ENCODE measurements around the gene EYS. TPM values are rescaled to one million over a fixed set of nuclear protein-coding genes. Genes with fewer than 3 reads are reported as not detected.

The EYS gene
- total RNA-seq, 1 experiment from 2014 or later: not detected

DNA sequence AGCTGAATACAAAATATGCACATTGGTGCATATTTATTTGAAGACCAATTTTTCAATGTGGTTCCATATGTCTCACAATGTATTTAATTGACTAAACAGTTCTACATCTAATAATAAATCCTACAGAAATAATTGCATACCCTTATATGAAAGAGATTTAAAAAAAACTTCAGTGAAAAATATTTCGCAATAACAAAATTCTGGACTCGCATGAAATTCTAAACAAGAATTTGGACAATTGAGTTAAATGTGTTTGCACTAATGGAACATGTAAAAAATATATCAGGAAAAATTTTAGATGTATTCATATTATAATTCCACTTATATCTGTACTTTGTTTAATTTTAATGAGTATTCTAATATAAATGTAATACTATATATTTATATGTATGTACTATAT lies 1003.1 kb downstream of the EYS start:
- Histone ChIP-seq H3K27ac (ENCODE audit: low read depth, low read length) (no peak overlapping the region), H3K4me3 (replicated peaks in 1 of 2; ENCODE audit: low read depth in 1 of 2, low read length in 2 of 2) (no peak overlapping the region), H3K36me3 (ENCODE audit: control insufficient read depth in 1 of 2, insufficient read depth in 2 of 2, low read length in 2 of 2) (no peaks in the 10 kb centered on the region), H2AFZ (ENCODE audit: low read depth, low read length, poor library complexity, severe bottlenecking) (no peak overlapping the region), H3K4me1 (ENCODE audit: control insufficient read depth in 1 of 2, insufficient read depth in 2 of 2, low read length in 2 of 2) (no peaks in the 10 kb centered on the region), H4K20me1 (ENCODE audit: insufficient read depth) (no peaks in the 10 kb centered on the region), H3K9me3 (ENCODE audit: control insufficient read depth in 1 of 2, insufficient read depth in 1 of 2, low read depth in 1 of 2, low read length in 2 of 2) (peaks cover 0 to 11% of the 10 kb centered on the region in 2 experiments; a peak in 2 of 4 replicates), H3K9ac (ENCODE audit: low read length) (no peak overlapping the region), H3K9me2 (ENCODE audit: insufficient read depth) (no peaks in the 10 kb centered on the region), H3K79me2 (ENCODE audit: insufficient read depth, low read length) (no peaks in the 10 kb centered on the region), H3K27me3 (ENCODE audit: insufficient read depth, low read length) (no peaks in the 10 kb centered on the region), H3K4me2 (ENCODE audit: low read length) (no peak overlapping the region)
- BruUV-seq (replicated peaks): no TSS peak
- no peak for ATAC-seq
- ChIA-PET POLR2A (no interaction called here), CTCF (no interaction called here), RAD21 (ENCODE audit: low non-redundant PET in 1 of 2, low total read pairs in 2 of 2, uncharacterized antibody in 2 of 2, unreplicated experiment in 2 of 2) (no interaction called here)
- TF ChIP-seq YY1 (IDR thresholded peaks at IDR 0.05; ENCODE audit: extremely low read depth, insufficient replicate concordance, low read depth, low read length) (no peak), SP1 (IDR thresholded peaks at IDR 0.05; ENCODE audit: low read depth) (no peak), EGR1 (IDR thresholded peaks at IDR 0.05; ENCODE audit: low read depth) (no peak), POLR2A (IDR thresholded peaks at IDR 0.05; ENCODE audit: borderline replicate concordance, extremely low read depth, insufficient read depth, insufficient read length) (no peak), SIN3A (IDR thresholded peaks at IDR 0.05; ENCODE audit: low read depth) (no peak), EZH2 (IDR thresholded peaks at IDR 0.05) (no peak), JUND (IDR thresholded peaks at IDR 0.05) (no peak), CBX3 (IDR thresholded peaks at IDR 0.05; ENCODE audit: low read depth) (no peak), SRF (IDR thresholded peaks at IDR 0.05; ENCODE audit: low read depth) (no peak), ELF1 (IDR thresholded peaks at IDR 0.05; ENCODE audit: borderline replicate concordance, low read depth) (no peak), ZNF274 (IDR thresholded peaks at IDR 0.05; ENCODE audit: low read depth, low read length) (no peak), EZH2phosphoT487 (IDR thresholded peaks at IDR 0.05; ENCODE audit: borderline replicate concordance) (no peak), TCF7L2 (IDR thresholded peaks at IDR 0.05; ENCODE audit: borderline replicate concordance, extremely low read depth, insufficient read depth, insufficient read length) (no peak), RAD21 (IDR thresholded peaks at IDR 0.05; ENCODE audit: low read depth) (no peak)
- TF ChIP-seq, protein P1, sequence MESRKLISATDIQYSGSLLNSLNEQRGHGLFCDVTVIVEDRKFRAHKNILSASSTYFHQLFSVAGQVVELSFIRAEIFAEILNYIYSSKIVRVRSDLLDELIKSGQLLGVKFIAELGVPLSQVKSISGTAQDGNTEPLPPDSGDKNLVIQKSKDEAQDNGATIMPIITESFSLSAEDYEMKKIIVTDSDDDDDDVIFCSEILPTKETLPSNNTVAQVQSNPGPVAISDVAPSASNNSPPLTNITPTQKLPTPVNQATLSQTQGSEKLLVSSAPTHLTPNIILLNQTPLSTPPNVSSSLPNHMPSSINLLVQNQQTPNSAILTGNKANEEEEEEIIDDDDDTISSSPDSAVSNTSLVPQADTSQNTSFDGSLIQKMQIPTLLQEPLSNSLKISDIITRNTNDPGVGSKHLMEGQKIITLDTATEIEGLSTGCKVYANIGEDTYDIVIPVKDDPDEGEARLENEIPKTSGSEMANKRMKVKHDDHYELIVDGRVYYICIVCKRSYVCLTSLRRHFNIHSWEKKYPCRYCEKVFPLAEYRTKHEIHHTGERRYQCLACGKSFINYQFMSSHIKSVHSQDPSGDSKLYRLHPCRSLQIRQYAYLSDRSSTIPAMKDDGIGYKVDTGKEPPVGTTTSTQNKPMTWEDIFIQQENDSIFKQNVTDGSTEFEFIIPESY (IDR thresholded peaks at IDR 0.05; ENCODE audit: extremely low read depth, insufficient replicate concordance, low read length): no peak
- TF ChIP-seq, protein P2, sequence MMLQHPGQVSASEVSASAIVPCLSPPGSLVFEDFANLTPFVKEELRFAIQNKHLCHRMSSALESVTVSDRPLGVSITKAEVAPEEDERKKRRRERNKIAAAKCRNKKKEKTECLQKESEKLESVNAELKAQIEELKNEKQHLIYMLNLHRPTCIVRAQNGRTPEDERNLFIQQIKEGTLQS (IDR thresholded peaks at IDR 0.05): no peak
- TF ChIP-seq, protein P3, sequence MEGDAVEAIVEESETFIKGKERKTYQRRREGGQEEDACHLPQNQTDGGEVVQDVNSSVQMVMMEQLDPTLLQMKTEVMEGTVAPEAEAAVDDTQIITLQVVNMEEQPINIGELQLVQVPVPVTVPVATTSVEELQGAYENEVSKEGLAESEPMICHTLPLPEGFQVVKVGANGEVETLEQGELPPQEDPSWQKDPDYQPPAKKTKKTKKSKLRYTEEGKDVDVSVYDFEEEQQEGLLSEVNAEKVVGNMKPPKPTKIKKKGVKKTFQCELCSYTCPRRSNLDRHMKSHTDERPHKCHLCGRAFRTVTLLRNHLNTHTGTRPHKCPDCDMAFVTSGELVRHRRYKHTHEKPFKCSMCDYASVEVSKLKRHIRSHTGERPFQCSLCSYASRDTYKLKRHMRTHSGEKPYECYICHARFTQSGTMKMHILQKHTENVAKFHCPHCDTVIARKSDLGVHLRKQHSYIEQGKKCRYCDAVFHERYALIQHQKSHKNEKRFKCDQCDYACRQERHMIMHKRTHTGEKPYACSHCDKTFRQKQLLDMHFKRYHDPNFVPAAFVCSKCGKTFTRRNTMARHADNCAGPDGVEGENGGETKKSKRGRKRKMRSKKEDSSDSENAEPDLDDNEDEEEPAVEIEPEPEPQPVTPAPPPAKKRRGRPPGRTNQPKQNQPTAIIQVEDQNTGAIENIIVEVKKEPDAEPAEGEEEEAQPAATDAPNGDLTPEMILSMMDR (IDR thresholded peaks at IDR 0.05 in 2 of 3, conservative IDR thresholded peaks at IDR 0.05 in 1 of 3; ENCODE audit: borderline replicate concordance in 1 of 3, insufficient read depth in 1 of 3, low read depth in 2 of 3, low read length in 2 of 3): no peak
- TF ChIP-seq, protein P4, sequence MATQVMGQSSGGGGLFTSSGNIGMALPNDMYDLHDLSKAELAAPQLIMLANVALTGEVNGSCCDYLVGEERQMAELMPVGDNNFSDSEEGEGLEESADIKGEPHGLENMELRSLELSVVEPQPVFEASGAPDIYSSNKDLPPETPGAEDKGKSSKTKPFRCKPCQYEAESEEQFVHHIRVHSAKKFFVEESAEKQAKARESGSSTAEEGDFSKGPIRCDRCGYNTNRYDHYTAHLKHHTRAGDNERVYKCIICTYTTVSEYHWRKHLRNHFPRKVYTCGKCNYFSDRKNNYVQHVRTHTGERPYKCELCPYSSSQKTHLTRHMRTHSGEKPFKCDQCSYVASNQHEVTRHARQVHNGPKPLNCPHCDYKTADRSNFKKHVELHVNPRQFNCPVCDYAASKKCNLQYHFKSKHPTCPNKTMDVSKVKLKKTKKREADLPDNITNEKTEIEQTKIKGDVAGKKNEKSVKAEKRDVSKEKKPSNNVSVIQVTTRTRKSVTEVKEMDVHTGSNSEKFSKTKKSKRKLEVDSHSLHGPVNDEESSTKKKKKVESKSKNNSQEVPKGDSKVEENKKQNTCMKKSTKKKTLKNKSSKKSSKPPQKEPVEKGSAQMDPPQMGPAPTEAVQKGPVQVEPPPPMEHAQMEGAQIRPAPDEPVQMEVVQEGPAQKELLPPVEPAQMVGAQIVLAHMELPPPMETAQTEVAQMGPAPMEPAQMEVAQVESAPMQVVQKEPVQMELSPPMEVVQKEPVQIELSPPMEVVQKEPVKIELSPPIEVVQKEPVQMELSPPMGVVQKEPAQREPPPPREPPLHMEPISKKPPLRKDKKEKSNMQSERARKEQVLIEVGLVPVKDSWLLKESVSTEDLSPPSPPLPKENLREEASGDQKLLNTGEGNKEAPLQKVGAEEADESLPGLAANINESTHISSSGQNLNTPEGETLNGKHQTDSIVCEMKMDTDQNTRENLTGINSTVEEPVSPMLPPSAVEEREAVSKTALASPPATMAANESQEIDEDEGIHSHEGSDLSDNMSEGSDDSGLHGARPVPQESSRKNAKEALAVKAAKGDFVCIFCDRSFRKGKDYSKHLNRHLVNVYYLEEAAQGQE (IDR thresholded peaks at IDR 0.05; ENCODE audit: low read depth): no peak
- TF ChIP-seq, protein P5, sequence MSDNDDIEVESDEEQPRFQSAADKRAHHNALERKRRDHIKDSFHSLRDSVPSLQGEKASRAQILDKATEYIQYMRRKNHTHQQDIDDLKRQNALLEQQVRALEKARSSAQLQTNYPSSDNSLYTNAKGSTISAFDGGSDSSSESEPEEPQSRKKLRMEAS (IDR thresholded peaks at IDR 0.05): no peak
- DNase-seq (ENCODE audit: low read depth, low spot score): no peak
- intact Hi-C loops (cut with micrococcal nuclease): no loop called here
